Activated CD4-positive, alpha-beta T cell treated with anti-CD3 and anti-CD28 coated beads for 24 hours (primary cell): Measurements from ENCODE around the gene SYCP2.

Experiments used
- DNase-seq, 2 donors: peaks; one replicate each; pipeline ENCODE4 v3.0.0-alpha.2; 2020; ENCODE audit warnings: low read depth in 2 of 2

The SYCP2 gene

DNA sequence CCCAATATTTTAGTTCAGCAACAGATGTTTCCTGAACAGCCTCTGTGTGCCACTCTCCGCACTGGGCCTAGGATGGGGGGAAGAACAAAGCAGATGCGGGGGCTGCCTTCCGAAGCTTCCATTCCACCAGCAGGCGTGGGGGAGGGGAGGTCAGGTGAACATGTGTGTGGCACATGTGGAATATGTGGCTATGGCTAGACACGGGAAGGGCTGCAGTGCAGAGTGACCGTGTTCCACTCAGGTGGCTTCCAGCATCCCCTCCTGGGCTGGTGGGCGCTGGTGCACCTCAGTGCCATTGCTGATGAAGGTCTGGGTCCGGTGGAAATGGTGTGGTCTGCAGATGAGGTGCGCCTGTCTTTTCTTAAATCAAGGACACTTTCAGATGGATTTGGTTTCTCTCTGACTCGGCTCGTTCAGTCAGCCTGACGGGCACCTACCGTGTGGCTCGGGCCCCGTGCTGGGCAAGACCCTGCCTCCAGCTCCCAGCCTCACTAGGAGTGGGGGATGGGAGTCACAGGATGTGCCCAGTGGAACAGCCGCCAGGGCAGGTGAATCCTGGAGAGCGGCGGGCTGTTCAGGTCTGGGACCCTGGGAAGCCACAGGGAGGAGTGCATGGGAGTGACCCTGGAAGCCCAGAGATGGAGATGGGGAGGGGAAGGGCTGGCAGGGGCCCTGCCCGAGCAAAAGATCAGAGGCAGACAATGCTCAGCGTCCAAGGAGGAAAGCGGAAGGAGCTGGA is 111.0 kb downstream of the SYCP2 start:
- no peak for DNase-seq

DNA sequence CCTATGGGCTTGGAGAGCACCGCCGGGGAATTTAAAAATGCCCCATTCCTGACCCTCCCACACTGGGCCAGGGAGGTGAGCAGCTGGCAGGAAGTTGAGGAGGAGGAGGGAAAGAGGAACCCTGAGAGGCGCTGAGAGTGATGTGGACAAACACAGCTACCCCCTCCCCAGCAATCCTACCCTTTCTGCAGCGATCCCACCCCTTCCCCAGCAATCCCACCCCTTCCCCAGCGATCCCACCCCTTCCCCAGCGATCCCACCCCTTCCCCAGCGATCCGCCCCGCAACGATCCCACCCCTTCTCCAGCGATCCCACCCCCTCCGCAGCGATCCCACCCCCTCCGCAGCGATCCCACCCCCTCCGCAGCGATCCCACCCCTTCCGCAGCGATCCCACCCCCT is 111.6 kb downstream of the SYCP2 start:
- DNase-seq, result no peak

DNA sequence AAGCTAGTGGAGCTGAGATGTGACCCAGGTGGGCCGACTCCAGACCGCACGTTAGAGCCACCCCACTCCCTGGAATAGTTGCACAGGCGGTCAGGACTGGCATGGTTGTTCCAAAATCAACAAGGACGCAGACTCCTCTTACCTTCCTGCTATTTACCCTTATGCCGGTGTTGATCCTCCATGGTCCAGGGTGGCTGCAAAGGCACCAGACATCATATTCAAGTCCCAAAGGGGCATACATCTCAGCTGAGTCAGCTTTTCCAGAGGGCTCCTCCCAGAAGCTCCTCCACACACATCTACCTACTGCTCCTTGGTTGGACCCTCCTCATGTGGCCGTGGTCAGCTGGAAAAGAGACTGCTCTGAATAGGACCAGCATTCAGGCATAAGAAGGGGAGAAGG is 112.2 kb downstream of the SYCP2 start:
- no peak for DNase-seq

DNA sequence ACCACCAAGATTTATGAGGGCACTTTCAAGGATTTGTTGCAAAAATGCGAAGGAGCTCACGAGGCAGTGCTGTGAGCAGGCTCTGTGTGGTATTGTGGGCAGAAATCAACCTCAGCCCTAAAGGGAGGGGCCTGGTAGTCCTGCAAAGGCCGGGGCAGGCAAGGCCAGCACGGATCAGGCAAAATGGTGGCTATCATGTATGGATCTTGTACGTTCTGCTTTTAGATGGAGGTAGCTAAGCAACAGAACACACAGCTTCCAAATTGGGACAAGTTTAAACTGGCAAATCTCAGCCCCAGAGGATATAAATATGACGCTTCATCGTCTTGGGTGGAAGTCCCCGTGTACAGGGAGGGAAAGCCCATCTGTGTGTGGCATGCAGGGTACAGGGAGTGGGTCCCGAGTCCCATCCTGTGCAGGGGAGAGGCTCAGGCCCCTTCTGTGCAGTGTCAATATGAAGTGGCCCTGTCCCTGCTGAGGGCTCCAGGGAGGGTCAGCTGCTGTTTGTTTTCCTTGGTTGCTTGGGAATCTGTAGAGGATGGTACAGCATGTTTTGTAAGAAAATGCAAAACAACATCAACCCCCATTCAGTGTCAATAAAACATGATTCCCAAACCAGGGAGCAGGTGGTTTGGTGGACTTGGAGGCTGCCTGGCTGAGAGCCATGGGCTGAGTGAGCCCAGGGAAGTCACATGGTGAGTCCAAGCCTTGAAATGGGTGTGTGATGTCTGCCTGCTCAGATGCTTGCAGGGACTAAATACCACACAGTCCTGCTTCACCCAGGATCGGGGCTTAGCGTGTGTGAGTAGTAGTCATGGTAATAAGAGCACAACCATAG is 113.0 kb downstream of the SYCP2 start:
- DNase-seq, result no peak

DNA sequence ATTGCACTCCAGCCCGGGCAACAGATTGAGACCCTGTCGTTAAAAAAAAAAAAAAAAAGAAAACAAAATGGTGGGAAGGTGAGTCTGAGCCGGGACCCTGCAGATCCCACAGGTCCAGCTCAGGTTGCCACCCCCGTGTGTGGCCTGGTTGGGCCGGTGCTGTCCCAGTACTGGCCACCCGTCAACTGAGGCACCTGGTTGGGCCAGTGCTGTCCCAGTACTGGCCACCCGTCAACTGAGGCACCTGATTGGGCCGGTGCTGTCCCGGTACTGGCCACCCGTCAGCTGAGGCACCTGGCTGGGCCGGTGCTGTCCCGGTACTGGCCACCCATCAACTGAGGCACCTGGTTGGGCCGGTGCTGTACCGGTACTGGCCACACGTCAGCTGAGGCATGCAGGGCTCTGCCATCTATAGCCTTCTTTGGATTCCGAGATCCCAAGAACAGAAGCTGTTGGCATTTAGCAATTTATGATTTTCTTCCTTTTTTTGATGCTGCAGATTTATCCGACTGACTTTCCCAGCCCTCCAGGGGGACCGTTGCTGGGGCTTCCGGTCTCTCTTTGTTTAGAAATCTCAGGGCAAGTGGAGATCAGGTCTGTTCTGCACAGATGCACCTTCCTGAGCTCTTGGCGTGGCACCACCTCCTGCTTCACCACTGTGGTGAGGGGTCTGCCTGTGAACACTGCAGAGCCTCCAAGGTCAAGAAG is 113.8 kb downstream of the SYCP2 start:
- no peak for DNase-seq

DNA sequence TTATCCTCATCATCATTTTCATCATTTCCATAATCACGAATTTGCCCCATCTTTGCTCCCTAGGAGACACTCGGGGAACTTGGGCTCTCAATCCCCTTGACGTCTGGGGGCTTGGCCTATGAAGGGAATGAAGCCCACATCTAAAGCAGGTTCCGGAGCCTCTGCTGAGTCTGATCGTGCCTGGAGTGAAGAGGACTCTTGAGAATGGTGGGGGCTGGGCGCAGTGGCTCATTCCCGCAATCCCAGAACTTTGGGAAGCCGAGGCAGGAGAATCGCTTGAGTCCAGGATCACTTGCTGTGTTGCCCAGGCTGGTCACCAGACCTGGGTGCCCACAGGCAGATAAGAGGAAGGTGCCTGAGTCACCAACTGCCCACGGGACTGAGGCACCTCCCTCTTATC is 114.5 kb downstream of the SYCP2 start:
- no peak for DNase-seq

DNA sequence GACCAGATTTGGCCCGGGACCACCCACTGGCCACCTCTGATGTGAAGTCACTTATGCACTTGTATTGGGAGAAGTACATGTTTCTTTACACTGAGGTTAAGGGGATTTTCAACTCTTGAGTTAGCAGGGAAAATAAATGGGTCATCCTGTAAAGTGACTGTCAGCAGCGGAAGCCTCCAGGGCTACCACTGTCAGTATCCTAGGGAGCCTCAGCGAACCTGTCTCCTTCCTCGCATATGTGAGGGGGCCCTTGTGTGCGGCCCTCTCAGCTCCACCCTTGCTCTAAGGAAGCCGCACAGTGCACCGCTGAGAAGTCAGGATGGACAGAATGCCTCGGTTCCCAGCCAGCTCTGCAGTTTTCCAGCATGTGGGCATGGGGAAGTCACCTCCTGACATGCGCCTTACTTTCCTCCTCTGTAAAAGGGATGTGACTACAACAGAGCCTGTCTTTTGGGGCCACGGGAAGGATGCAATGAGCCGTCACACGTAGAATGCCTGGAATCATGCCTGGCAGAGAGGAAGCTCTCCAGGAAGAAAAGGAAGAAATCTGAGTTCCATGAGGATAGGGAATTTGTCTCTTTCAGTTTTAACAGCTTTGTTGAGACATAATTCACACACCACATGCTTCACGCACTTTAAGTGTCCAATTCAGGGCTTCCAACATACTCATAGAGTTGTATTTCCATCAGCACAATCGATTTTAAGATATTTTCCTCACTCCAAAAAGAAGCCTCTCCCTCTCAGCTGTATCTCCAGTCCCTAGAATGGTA is 115.4 kb downstream of the SYCP2 start:
- no peak for DNase-seq

DNA sequence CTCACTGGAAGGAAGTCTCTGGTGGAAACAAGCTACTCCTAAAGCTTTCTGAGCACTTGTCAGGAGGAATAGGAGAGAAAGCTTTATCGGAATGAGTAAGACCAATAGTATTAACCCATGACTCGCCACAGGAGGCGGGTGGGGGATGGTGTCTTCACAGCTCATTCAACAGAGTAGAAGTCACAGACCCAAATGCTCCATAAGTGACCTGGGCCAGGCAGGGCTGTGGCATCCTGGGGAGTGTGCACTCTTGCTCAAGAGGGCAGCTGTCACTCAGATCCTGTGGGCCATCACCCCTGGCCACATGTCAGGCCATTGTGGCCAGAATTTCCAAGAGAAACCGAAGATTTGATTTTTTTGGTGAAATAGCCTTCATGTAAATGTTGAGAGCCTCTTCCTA is 116.0 kb downstream of the SYCP2 start:
- no peak for DNase-seq

DNA sequence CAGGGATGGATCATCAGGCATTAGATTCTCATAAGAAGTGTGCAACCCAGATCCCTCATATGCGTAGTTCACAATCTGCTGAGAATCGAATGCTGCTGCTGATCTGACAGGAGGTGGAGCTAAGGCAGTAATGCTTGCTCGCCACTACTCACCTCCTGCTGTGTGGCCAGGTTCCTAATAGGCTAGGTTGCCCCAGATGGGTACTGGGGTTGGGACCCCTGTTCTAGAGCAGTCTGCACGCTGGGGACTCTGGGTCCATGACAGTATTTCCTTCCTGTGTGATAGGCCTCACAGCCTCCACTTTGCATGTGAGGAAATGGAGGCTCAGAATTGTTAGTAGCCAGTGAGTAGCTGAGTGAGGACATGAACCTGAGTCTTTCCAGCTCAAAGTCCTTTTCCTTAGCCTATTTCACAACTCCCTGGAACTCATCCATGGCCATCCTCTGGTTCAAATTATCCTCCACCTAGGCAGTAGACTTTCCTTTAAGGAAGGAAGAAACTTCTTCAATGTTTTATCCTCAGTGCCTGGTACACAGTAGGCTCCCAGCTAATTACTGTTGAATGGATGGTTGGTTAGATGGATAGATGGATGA is 117.2 kb downstream of the SYCP2 start:
- DNase-seq, result no peak

DNA sequence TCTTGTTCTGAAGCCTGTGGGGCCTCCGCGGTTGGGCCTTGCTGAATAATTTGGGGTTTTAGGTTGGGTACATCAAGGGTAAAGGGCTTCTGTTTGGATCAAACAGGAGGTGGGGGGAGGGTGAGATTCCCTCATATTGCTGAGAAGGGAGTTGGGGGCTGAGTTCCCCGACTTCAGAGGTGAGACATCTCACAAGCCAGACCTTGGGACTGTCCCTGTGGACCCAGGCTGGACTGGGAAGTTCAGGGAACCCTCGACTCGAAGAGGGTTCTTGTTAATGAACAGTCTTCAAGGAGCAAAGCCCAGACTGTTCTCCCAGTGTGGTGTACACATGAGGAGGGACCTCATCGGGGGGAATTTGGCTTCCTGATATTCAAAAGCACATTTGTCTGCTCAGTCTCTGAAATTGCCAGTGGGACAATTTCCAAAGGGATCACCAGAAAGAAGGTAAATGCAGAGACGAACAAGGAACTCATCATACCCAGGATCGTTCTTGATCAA is 118.5 kb downstream of the SYCP2 start:
- DNase-seq, result no peak

DNA sequence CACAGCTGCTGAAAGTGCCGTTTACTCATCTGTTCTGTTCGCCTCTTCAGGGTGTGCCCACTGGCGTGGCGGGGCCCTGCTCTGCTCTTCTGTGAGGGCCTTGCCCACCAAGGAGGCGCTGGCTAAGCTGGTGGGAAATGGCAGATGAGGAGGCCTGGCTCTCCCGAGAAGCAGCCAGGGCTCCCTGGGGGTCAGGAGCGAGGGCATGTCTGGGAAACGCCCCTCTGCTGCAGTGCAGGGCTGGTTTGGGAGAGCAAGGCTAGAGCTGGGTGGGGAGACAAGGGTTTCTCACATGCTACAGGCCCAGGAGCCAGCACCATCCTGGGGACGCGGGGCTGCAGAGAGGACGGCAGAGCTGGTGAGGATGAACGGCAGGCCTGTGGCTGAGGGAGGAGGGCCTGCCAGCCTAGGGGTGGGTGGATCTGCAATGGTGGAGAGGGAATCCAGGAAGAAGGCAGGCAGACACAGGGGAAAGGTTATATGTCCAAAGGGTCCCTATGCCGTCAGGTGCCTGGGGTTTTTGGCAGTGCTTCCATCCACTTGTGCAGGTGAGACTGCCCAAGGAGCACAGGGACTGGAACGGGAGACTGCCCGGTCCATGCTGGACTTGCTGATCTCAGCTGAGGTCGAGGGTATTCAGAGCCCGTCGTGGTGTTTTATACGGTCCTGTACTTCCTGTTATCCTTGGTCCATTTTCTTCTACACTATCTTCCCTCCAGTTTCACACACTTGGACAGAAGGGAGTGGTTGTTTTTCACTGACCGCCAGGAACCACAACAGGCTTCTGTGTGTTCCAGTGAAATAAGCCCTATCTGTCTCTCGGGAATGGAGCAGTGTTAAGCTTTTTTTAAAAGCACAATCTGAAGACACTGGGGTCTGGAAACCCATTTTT is 119.2 kb downstream of the SYCP2 start:
- no peak for DNase-seq
